GM12801 (cell line): ENCODE data around the gene LRRTM4.

ENCODE experiments used
- TF ChIP-seq, protein P1 (sequence below): IDR thresholded peaks from one replicate; pipeline ENCODE4 v1.5.1; 2011; ENCODE audit warnings: control low read depth; ENCODE audit not compliant: insufficient read length; ENCODE audit errors: extremely low read depth

The LRRTM4 gene

DNA sequence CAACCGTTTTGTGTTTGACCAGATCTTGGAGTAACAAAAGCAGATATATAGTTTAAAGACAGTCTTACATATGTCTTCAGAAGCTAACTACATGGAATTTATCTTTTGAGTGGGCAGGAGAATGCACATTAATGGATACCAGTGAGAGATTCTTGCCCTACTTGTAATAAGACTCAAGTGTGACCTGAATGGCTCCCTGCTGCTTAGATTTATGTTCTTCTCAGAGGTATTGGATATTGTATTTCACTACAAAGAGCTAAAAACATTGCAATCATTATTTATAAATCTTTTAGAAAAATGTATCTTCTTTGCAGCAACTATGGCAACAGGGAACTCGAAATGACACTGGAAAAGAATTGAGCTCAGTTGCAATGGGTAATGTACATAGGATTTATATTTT is 227.7 kb downstream of the LRRTM4 start:
- TF ChIP-seq, protein P1, sequence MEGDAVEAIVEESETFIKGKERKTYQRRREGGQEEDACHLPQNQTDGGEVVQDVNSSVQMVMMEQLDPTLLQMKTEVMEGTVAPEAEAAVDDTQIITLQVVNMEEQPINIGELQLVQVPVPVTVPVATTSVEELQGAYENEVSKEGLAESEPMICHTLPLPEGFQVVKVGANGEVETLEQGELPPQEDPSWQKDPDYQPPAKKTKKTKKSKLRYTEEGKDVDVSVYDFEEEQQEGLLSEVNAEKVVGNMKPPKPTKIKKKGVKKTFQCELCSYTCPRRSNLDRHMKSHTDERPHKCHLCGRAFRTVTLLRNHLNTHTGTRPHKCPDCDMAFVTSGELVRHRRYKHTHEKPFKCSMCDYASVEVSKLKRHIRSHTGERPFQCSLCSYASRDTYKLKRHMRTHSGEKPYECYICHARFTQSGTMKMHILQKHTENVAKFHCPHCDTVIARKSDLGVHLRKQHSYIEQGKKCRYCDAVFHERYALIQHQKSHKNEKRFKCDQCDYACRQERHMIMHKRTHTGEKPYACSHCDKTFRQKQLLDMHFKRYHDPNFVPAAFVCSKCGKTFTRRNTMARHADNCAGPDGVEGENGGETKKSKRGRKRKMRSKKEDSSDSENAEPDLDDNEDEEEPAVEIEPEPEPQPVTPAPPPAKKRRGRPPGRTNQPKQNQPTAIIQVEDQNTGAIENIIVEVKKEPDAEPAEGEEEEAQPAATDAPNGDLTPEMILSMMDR = no peak

DNA sequence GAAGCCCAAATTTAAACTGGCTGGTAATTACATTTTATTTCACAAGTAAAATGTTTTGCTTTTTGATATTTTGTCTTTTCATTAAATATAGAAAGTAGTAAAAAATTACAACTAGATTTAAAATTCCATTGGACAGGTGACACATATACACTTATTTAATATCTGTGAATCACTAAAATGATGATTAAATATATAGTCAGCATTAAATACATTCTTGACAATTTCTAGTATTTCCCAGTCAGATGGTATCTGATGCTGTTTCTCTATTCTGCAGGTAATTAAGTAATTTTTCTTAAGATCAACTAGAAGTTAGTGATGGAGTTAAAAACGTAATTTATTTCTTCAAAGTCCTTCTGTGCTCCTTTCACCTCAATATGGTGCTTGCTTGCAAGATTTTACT is 237.8 kb downstream of the LRRTM4 start:
- TF ChIP-seq, protein P1 = no peak

DNA sequence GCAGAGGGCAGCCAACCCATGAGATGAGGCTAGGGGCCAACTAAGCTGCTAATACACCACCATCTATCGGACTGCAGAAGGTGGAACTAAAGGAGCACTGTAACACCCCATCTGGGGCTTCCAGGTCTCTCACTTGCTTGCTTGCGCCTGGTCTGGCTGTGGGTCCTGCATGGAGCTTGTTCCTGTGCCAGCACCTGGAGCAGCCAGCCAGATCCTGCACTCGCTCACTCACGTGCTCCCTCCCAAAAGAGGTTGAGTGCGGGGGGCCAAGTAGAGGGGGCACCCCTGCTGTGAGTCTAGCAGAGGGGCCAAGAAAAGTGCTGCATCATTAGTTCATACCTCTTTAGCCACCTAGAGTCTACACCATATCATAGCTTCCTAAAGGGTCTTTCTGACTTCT is 250.9 kb downstream of the LRRTM4 start:
- TF ChIP-seq, protein P1 = no peak

DNA sequence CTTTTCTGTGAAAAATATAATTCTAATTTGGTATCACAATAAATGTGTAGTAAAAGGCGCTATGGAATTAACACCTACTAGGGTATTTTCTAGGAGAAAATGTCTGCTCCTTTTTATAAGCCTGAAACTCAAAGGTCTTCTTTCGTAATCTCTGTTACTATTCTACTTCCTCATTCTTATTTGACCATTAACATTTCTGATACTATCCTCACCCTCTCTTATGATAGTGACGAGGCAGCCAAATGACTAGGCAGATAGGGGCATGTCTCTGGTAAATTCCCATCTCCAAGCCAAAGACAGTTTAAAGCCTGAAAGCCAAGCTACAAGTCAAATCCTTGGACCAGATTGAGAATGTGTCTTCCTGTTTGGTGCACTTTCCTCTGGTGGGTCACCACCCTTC is 251.7 kb downstream of the LRRTM4 start:
- TF ChIP-seq, protein P1 = no peak

DNA sequence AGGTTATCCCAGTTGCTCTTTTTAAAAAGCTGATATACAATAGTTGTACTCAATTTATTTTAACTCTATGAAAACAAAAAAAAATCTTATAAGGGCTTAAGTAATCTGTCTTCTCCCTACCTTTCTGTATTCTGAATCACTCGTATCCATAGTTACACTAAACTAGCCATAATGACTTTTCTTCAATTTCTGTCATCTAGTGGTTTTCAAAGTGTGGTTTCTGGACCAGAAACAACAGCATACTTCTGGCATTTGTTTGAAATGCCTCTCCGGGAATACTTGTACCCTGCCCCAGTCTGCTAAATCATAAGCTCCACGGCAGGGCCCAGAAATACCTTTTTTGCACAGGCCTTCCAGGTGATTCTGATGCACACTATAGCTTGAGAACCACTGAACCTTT is 253.6 kb downstream of the LRRTM4 start:
- TF ChIP-seq, protein P1 = no peak

DNA sequence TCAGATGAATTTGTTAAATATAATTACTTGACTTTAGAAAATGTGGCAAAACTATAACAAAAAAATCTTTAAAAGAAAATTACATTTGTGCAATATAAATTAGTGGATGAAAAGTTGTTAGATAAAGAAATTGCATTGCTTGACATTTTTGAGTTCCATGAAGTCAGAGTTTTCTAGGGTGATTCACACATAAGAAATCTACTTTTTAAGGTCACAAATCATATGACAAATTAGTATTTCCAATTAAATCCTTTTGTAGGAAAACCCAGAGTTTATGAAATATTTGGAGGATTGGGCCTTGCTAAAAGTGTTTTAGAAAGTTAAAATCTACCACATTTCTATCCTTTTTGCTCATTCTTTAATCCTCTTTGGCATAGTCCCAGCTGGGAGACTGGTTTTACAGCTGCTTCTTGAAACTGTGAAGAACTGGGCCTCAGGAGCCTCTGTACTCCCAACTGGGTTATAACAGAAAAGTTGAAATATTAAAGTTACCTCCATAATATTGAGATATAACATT is 289.2 kb downstream of the LRRTM4 start:
- TF ChIP-seq, protein P1 = no peak

DNA sequence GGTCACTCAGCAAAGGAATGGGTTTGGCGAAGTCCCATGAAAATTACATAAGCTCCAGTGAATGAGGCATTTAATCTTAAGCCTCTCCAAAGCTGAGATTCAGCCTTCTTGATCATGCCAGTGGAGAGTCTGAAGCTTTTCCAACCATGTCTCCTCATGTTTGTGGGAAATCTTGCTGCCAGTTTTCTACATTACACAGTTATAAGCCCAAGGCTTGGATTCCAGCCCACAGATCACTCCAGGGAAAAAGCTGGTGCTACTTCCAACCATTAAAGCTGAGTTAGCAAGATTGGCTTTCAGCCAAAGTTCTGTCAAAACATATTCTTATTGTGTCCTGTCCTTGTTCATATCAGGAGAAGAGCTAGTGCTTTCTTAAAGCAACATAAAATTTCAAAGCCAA is 293.8 kb downstream of the LRRTM4 start:
- TF ChIP-seq, protein P1 = no peak

DNA sequence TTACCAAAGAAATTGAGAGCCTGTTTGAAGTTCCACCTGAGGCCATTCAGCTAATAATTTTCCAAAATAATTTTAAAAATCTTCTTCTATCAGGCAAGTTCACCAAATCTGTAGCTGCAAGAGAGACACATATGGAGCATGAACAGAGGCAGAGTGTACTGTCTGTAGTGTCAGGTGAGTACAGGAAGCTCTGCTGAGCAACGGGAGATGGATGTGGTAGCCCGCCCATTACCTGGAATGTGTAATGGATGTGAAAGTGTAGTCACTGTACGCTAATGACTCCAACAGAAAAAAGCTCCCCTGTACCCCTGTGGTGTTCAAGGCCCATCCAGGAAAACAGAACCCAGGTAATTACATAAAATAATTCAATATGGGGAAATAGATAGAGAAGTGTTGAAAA is 311.5 kb downstream of the LRRTM4 start:
- TF ChIP-seq, protein P1 = no peak
